Ovary (tissue), 3 donors: ENCODE measurements around the gene UNCX.

Source experiments
- CTCF ChIP-seq, 3 donors: fragments of 450-650 bp in 2 of 3; fragments of 200-600 bp in 1 of 3; IDR thresholded peaks; one replicate each; pipeline versions ENCODE4 v1.5.1 to v1.8.0; 2016 to 2022; ENCODE audit warnings: antibody characterized with exemption in 3 of 3, mild to moderate bottlenecking in 1 of 3
- POLR2A ChIP-seq: fragments of 450-650 bp; IDR thresholded peaks from one replicate; pipeline ENCODE4 v1.6.1; 2017; ENCODE audit warnings: antibody characterized with exemption, mild to moderate bottlenecking, moderate library complexity
- donor health status: DM: no; HTN: no; CAD: no.

- no peak for TF ChIP-seq CTCF (IDR thresholded peaks at IDR 0.05)
- TF ChIP-seq POLR2A, result no peak
These were observed 2.9 kb downstream of the UNCX start for GRCh38 chr7:1235501-1236131.
